SW 1271 (cell line): ENCODE data around the gene PHC2.
"Not testable (repeated sequence)": the region's sequence is repeated elsewhere in the genome, so short reads cannot be mapped to it uniquely, and the experiment has no call there.

Experiments
- DNase-seq, 2 experiments: peaks; one replicate each; lab custom pipeline; 2025; lab: John Stamatoyannopoulos, UW

Gene PHC2

DNA sequence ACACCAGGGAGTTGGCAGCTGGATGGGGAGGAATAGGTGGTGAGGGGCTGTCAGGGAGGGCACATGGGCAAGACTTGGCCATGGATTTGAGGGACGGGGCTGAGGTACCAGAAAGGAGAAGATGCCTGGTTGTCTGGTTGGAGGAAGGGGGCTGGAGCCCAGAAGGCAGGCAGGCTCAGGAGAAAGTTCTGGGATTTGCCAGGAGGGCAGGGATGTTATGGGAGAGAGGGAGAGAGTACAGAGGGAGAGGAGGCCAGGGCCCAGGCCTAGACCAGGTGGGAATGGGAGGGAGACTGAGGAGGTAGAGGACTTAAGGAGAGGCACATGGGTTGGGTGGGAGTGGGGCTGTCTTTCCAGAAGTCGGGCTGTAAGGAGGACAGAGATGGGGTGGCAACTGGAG is 114.3 kb downstream of the PHC2 start:
- no peak for DNase-seq

DNA sequence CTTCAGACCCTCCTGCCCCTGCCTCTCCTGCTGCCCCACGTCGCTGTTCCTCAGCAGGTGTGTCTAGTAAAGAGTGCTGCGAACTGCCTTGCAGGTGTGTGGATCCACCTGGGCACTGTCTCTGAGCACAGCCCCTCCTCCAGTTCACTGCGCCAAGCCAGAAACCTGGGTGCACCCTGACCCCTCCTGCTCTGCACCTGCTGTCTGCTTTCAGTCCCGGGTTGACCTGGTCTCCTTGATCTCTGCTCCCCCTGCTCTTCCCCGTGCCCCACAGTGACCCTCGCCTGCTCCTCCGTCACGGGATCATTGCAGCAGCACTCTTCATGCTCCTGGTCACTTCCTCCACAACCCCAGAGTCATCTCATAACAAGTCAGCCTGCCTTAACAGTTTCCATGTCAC is 116.5 kb downstream of the PHC2 start:
- no peak for DNase-seq

DNA sequence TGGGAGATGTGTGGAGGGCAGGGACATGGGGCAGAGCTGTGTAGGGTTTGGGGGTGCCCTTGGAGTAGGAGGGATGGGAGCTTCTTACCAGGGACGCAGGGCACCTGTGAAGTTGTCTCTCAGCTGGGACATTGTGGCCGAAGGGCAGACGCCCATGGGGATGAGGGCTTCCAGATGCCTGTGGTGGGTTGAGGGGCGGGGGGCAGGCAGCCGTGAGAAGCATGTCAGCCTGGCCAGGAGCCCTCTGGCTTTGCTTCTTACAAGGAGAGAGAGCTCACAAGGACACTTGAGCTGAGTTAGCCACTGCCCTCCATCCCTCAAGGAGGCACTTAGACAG is 118.5 kb downstream of the PHC2 start:
- DNase-seq, result no peak

DNA sequence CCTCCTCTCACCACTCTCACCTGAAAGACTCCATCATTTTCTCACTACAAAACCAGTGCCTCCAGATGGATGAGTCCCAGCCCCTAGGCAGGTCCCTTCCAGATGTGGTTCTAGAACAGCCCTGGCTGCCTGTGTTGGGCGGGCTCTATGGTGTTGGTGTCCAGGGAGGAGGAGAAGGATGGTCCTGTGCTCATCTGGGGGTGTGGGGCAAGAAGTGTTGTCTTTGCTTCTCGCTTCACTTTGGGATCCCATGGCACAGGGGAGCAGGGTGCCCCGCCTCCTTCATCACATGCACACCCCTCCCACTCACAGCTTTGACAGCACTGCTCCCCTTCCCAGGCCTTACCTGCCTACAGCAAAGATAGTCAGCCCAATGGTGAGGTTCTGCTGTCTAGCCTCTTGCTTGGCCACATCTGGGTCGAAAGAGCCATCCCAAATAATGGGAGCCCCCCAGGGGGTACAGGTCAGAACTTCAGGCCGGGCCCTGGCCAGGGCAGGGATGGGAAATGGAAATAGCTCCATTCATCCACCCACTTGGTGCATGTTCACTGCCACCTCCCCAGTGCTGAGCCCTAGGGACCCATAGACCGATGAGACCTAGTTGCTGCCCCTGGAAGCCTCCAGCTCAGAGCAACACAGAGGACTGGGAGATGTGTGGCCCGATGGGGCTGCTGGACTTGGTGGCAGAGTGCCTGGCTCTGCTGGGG is 119.0 kb downstream of the PHC2 start:
- no peak for DNase-seq

DNA sequence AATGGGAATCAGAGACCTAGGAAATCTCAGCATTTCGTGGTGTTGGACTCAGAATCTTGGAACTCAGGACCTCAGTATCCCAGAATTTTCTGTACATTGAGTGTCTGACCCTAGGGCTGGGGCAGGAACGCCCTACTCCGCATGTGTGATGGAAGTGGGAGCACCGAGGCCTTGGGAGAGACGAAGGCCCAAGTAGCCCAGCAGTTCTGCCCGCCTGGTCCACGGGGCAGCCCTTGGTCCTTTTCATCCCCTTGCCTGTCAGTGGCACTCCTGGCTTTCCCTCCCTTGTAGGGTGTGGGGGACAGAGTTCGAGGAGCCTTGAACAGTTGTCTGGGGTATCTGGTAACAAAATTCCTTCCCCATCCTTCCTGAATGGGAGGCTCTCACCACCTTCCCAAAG is 120.2 kb downstream of the PHC2 start:
- DNase-seq, result no peak

DNA sequence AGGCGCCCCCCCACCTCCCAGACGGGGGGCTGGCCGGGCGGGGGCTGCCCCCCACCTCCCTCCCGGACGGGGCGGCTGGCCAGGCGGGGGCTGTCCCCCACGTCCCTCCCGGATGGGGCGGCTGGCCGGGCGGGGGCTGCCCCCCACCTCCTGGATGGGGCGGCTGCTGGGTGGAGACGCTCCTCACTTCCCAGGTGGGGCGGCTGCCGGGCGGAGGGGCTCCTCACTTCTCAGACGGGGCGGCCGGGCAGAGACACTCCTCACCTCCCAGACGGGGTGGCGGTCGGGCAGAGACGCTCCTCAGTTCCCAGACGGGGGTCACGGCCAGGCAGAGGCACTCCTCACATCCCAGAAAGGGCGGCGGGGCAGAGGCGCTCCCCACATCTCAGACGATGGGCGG is 121.5 kb downstream of the PHC2 start:
- not testable (repeated sequence) for DNase-seq

DNA sequence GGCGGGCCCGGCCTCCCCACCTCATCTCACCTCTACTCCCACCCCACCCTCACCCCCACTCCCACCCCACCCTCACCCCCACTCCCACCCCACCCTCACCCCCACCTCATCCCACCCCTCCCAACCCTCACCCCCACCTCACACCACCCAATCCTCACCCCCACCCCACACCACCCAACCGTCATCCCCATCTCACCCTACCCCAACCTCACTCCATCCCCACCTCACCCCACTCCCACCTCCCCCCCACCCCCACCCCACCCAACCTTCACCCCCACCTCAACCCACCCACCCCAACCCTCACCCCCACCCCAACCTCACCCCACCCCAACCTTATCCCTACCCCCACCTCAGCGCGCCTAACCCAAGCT is 123.4 kb downstream of the PHC2 start:
- DNase-seq, result no peak

DNA sequence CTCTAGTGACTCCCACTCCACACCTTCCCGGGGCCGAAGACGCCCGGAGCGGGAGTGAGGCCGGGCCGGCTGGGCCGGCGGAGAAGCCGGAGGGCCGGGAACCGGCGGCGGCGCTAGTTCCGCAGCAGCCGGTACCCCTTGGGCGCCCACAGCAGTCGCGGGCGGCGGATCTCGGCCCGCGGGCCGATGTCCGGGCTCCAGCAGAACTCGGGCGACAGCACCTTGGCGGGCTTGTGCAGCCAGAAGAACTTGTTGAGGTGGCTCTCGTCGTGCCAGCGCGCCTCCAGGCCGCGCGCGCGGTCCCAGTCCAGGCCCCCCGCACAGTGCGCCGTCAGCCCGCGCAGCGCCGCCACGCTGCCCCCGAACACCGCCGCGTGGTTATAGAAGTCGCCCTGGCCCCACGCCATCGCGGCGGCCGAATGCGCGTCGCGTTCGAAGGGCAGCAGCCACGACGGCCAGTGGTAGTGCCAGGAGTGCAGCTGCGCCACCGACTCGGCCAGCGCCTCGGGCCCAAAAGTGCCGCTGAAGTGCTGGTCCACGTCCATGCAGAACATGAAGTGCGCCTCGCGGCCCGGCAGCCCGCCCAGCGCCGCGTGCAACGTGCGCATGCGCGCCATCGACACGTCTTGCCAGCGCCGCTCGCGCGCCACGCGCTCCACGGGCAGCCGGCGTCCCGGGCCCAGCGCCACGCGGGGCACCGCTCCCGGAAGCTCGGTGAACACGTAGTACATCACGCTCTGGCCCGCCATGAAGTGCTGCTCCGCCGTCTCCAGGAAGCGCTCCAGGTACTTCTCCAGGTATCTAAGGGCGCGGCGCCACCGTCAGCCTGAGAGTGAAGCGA is 124.0 kb downstream of the PHC2 start:
- no peak for DNase-seq

DNA sequence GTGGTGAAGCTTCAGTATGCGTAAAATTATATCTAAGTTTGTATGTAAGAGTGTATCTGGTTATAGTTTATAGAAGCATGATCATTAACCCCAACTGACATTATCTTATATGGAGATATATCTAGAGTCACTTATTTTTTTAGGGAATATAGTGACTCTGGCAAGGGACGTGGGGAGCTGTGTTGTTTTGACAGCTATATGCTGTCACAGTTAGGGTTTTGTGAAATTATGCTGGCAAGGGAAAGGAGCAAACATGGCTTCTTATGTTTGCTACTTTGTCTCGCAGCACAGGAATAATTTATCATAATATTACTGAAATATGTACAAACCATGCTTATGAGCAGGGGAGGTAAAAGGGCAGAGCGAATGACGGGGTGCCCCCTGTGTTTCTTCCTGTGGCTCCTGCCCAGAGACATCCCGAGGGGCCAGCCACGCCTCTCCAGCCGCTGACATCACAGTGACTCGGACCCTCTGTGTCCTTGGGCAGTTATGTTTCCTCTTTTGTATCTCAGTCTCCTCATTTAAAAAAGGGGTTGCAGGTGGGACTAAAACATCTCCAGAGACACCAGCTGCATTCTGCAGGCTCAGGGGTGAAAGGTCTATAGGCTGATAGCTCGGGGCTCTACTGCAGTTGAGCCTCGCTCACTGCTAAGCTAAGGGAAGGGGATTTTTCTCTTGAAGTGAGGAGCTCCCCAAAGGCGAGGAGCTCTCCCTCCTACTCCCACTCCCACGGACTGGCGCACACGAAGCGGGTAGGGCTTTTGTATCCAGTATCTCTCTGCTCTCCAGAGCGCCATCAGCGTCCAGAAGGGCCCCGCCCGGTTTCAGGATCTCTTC is 124.9 kb downstream of the PHC2 start:
- DNase-seq, result no peak

DNA sequence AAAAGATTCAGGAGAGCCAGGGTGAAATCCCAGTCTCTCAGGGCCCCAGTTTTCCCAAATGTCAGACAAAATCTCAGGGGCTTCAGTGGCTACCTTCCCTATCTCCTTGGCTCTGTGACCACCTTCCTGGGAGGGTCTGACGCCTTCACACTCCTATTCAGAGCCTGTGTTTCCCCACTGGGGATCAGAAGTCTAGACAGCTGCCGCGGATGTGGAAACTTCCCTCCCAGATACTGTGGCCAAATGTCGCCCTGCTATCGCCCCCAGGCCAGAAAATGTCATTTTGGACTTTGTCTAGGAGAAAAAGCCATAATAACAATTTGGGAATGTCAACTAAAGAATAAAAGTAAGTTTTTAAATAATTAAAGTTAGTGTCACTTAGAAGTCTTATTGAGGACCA is 125.9 kb downstream of the PHC2 start:
- no peak for DNase-seq

DNA sequence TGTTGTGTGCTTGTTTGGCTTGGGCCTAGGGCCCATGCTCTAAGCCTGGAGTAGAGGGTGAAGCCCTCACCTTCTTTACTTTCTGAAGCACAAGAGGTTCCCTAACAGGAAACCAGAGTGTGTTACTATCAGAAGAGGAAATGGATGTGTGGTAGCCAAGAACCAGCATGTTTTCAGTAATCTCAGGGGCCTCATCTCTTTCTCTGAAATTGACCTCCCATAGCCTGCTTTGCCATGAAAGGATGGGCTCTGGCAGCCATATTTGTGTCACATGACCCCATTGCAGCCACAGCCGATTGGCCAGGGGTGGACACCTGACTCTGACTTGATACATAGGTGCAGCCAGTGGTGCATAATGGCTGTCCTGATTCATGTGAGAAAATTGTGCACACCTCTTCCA is 128.6 kb downstream of the PHC2 start:
- no peak for DNase-seq

DNA sequence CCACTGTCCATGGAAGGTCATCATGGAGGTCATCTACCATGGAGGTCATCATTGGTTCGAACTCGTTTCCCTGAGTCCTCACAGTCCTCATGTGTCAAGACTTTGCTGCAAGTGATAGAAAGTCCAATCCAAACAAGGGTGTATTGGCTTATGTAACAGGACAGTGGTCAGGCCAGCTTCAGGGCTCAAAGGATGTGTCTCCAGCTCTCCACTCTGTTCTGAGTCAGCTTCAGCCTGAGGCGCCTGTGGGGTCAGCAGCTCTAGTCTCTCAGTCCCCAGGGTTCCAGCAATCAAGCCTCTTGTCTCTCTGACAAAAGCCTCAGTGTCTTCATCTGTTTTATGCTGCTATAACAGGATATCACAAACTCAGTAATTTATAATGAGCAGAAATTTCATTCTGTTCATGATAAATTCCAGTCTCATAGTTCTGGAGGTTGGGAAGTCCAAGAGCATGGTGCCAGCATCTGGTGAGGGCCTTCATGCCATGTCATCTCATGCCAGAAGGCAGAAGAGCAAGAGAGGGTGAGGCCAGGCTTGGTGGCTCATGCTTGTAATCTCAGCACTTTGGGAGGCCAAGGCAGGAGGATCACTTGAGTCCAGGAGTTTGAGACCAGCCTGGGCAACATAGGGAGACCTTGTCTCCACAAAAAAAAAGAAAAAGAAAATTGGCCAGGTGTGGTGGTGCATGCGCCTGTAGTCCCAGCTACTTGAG is 129.5 kb downstream of the PHC2 start:
- DNase-seq, result no peak

DNA sequence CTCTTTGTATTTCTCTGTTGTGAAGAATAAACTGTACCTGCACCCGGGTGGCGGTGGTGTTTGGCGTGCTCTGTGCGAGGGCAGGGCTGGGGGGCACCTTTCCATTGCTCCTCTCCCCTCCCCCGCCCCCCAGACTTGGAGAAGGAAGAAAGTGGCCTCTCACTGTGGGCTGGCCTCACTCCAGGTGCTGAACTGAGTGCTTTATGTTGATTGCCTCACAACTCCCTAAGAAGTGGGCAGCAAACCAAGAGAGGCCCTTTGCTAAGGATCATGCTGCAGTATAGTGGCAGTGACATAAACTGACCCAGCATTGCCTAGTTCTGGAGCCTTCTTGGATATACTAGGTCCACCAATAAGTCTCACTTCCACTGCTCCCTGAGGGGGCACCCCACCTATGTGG is 130.2 kb downstream of the PHC2 start:
- DNase-seq, result no peak

DNA sequence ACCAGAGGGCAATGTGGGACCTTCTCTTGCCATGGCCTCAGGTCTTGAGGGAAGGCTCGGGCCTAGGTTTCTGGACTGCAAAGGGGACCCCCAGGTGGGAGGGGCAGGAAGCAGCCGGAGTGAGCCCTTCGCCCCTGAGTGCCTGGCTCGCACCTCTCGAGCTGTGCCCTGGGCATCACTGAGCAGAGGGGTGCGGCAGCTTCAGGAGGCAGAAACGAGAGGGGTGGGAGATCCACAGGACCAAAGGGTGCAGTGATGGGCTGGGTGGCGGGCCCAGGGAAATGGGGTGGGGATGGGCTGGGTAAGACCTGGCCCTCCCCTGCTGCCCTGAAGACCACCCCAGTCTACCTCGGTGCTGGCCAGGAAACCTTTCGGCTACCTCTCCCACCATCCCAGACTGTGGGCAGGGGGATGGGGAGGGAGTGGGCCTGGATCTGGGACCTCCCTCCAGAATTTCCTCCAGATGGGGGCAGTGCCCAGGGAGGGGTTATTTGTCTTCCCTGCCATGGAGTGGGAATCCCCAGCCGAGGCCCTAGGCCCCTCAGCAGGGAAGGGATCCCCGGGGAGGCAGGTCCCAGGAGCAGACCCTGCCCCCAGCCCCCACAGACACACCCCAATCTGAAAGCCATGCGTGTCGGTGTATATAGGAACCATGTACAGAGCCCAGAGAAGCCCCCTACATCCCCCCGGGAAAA is 131.3 kb downstream of the PHC2 start:
- DNase-seq, result no peak

DNA sequence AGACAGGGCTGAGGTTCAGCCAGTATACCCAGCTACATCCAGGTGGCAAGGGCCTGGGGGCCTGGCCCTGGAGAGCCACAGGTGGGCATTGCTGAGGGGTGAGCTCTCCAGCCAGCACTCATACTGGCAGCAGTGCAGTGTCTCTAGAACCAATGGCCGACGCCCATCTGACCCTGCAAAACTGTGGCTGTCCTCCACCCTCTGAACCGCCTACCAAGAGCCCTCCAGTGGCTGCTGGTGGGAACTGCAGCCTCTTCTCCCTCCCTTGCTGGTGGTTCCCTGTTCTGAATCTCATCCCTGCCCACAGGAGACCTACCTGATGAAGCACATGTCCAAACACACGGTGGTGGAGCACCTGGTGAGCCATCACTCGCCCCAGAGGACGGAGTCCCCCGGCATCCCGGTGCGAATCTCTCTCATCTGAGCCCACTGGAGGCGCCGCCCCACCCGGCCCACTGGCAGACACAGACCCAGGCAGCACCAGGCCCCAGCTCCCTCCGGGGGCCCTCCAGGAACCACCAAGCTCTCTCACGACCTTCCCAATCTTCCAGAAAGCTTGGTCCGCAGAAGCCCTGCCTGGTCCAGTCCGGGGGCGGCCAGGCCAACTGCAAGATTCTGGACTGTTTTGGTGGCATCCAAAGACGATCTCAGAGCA is 132.1 kb downstream of the PHC2 start:
- DNase-seq, result peak in 1 of 2 experiments; percentile 68

DNA sequence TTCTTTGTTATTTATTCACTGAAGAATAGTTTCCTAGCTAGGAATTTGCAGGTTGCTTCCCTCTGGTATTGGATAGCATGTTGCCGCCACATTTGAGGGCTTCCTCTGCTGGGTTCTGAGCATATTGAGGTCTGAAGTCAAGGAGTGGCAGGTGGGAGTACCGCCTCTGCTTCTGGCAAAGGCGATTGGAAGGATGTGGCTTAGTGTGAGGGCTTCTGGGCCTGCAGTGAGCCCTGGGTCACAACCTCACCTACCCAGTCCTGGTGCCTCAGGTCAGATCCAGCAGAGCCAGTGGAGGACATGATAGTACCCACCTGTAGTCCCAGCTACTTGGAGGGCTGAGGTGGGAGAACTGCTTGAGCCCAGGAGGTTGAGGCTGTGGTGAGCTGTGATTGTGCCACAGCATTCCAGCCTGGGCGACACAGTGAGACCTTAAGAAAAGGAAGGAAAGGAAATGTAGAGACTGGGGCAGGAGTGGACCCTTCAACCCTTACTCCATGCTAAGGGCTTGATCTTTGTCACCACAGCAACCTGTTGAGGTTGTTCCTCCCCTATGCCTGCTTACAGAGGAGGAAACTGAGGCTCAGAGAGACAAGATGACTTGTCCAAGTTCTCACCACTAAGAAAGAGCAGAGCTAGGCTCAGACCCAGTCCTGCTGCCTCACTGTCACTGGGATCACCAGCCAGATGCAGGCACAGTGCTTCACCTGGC is 132.8 kb downstream of the PHC2 start:
- no peak for DNase-seq

DNA sequence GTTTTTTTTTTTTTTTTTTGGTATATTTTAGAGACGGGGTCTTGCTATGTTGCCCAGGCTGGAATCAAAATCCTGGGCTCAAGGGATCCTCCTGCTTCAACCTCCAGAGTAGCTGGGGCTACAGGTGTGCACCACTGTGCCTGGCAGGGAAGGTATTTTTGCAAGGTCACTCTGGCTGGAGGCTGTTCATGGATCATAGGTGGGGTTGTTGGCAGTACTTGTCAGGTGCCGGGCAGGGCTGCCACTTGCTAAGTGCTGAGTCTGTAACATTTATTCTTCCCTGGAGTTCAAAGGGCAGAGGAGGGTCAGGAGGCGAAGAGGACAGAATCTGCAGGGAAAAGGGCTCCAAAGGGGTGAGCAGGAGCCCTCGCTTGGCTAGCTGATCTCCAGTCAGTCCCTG is 134.1 kb downstream of the PHC2 start:
- no peak for DNase-seq

DNA sequence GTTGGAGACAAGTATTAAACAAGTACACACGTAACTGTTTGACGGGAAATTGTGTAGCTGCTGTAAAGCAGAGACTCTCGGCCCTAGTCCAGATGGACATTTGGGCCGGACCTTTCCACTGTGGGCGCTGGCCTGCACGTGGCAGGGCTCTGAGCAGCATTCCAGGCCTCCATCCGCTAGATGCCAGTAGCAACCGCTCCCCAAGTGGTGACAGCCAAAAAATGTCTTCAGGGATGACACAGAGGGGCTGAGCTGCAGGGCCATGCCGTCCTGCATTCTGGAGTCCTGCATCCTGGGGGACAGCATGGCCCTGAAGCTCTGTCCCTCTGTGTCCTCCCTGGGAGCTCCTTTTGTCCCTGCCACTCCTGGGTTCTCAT is 134.8 kb downstream of the PHC2 start:
- DNase-seq, result no peak

DNA sequence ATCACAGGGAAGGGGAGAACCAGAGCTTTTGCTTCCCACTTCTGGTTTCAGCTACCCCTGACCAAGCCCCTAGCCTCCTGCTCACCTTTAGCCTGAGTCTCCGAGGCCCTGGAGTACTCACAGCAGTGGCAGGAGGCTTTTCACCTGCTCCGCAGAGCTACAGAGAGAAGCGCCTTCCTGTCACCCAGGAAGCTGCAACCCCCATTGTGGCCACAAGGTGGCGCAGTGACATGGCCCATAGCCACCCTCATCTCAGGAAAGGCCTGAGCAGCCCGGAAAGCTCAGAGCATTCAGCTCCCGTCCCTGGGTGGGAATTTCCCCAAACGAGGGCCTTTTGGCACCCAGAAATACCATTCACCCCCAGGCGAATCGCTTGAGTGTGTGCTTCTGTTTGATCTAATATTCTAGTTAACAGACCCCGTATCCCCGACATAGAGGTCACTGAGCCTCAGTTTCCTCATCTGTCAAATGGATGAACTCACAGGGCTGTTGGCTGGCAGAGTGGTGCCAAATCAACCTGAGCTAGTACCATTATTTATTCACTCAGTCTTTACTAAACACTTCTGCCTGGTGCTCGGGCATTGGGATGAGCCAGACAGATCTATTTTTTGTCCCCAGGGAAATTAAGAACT is 135.3 kb downstream of the PHC2 start:
- peak; percentile 23 to 50 for DNase-seq

DNA sequence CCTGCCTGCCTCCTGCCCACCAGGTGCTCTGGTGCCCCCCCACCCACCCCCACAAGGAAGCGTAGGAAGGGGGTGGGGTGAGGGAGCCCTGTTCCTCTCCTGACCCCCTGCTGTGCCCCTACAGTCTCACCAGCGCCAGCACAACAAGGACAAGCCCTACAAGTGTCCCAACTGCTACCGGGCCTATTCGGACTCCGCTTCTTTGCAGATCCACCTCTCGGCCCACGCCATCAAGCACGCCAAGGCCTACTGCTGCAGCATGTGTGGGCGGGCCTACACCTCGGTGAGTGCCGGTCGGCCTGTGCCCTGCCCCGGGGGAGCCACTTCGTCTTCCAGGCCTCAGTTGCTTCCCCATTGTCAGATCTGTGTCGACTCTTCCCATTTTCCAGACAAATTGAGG is 135.9 kb downstream of the PHC2 start:
- no peak for DNase-seq
